H9 (cell line): ENCODE data around the gene OR10AD1. TPM values are rescaled to one million over a fixed set of nuclear protein-coding genes. Genes with fewer than 3 reads are reported as not detected.
A peak's percentile ranks its signal among the peaks of the same experiment; 100 is the strongest.

Experiments used
- DNase-seq: peaks from one replicate; pipeline ENCODE4 v3.0.0-alpha.2; 2017
- H2AFZ ChIP-seq: one replicate; pipeline ENCODE4 v1.6.1; 2013; ENCODE audit warnings: mild to moderate bottlenecking, low read length, control low read depth, moderate library complexity
- H2AK5ac ChIP-seq: 2 replicates; pipeline ENCODE4 v1.6.1; 2013; ENCODE audit warnings: low read length, control low read depth, mixed read lengths; ENCODE audit not compliant: insufficient read length
- H2BK120ac ChIP-seq: one replicate; pipeline ENCODE4 v1.6.1; 2013; ENCODE audit warnings: low read depth, mild to moderate bottlenecking, low read length, control low read depth, inconsistent platforms; ENCODE audit not compliant: poor library complexity, severe bottlenecking
- H2BK12ac ChIP-seq: 2 replicates; pipeline ENCODE4 v1.6.1; 2013; ENCODE audit warnings: low read length, control low read depth, mixed read lengths, low read depth; ENCODE audit not compliant: insufficient read length
- H2BK15ac ChIP-seq: 2 replicates; pipeline ENCODE4 v1.6.1; 2013; ENCODE audit warnings: low read depth, low read length, control low read depth
- H2BK20ac ChIP-seq: one replicate; pipeline ENCODE4 v1.6.1; 2013; ENCODE audit warnings: low read depth, mild to moderate bottlenecking, low read length, control low read depth, inconsistent platforms; ENCODE audit not compliant: poor library complexity, severe bottlenecking
- H2BK5ac ChIP-seq: 2 replicates; pipeline ENCODE4 v1.6.1; 2013; ENCODE audit warnings: low read length, control low read depth, mixed read lengths; ENCODE audit not compliant: insufficient read length
- H3K14ac ChIP-seq: 2 replicates; pipeline ENCODE4 v1.6.1; 2013; ENCODE audit warnings: low read length, control low read depth; ENCODE audit not compliant: insufficient read depth
- H3K18ac ChIP-seq: 2 replicates; pipeline ENCODE4 v1.6.1; 2013; ENCODE audit warnings: low read depth, mild to moderate bottlenecking, mixed read lengths, low read length, control low read depth; ENCODE audit not compliant: insufficient read length
- H3K23ac ChIP-seq: 2 replicates; pipeline ENCODE4 v1.6.1; 2013; ENCODE audit warnings: low read length, control low read depth, mixed read lengths, low read depth; ENCODE audit not compliant: insufficient read length
- H3K23me2 ChIP-seq: 2 replicates; pipeline ENCODE4 v1.6.1; 2013; ENCODE audit warnings: low read depth, mild to moderate bottlenecking, mixed read lengths, low read length, control low read depth; ENCODE audit not compliant: insufficient read length, poor library complexity, severe bottlenecking
- H3K27ac ChIP-seq: 2 replicates; pipeline ENCODE4 v1.5.1; 2013; ENCODE audit warnings: low read length, control low read depth, mixed read lengths, low read depth; ENCODE audit not compliant: insufficient read length
- H3K27me3 ChIP-seq: 2 replicates; pipeline ENCODE4 v1.6.1; 2013; ENCODE audit warnings: low read length, control low read depth, inconsistent platforms; ENCODE audit not compliant: insufficient read depth
- H3K4ac ChIP-seq: 2 replicates; pipeline ENCODE4 v1.6.1; 2013; ENCODE audit warnings: low read depth, mild to moderate bottlenecking, control low read depth, inconsistent platforms, low read length, moderate library complexity
- H3K4me1 ChIP-seq: 2 replicates; pipeline ENCODE4 v1.6.1; 2013; ENCODE audit warnings: low read length, control low read depth, inconsistent platforms; ENCODE audit not compliant: insufficient read depth
- H3K4me2 ChIP-seq: 2 replicates; pipeline ENCODE4 v1.6.1; 2013; ENCODE audit warnings: low read length, control low read depth, mixed read lengths; ENCODE audit not compliant: insufficient read length, insufficient read depth
- H3K56ac ChIP-seq: 2 replicates; pipeline ENCODE4 v1.6.1; 2013; ENCODE audit warnings: low read depth, mild to moderate bottlenecking, mixed read lengths, low read length, control low read depth; ENCODE audit not compliant: insufficient read length
- H3K79me1 ChIP-seq: 2 replicates; pipeline ENCODE4 v1.6.1; 2013; ENCODE audit warnings: low read depth, mild to moderate bottlenecking, moderate library complexity, low read length, control low read depth, inconsistent platforms; ENCODE audit not compliant: insufficient read depth, poor library complexity, severe bottlenecking
- H3K79me2 ChIP-seq: 2 replicates; pipeline ENCODE4 v1.6.1; 2013; ENCODE audit warnings: low read length, control low read depth, inconsistent platforms; ENCODE audit not compliant: insufficient read depth
- H3K9ac ChIP-seq: 2 replicates; pipeline ENCODE4 v1.6.1; 2013; ENCODE audit warnings: low read length, control low read depth, mixed read lengths; ENCODE audit not compliant: insufficient read length; ENCODE audit errors: extremely low read depth
- H3K9me3 ChIP-seq: one replicate; pipeline ENCODE4 v1.6.1; 2013; ENCODE audit warnings: low read depth, low read length, inconsistent platforms; ENCODE audit not compliant: control insufficient read depth
- H3T11ph ChIP-seq: one replicate; pipeline ENCODE4 v1.6.1; 2013; ENCODE audit warnings: mild to moderate bottlenecking, low read length, control low read depth, inconsistent platforms
- H4K20me1 ChIP-seq: one replicate; pipeline ENCODE4 v1.6.1; 2013; ENCODE audit not compliant: control insufficient read depth, insufficient read length, insufficient read depth
- H4K5ac ChIP-seq: 2 replicates; pipeline ENCODE4 v1.6.1; 2013; ENCODE audit warnings: low read depth, mild to moderate bottlenecking, mixed read lengths, low read length, control low read depth; ENCODE audit not compliant: insufficient read length
- H4K8ac ChIP-seq: replicated peaks from 2 replicates; pipeline ENCODE4 v1.6.1; 2013; ENCODE audit warnings: low read length, control low read depth, mixed read lengths, low read depth; ENCODE audit not compliant: insufficient read length
- H4K91ac ChIP-seq: 2 replicates; pipeline ENCODE4 v1.6.1; 2013; ENCODE audit warnings: low read depth, mild to moderate bottlenecking, moderate library complexity, mixed read lengths, low read length, control low read depth; ENCODE audit not compliant: insufficient read length
- H3K27ac Mint-ChIP-seq, 3 experiments: 2 replicates in 2 of 3; 3 replicates in 1 of 3; pipeline ENCODE4 v1.8.0; 2020 to 2021; ENCODE audit warnings: mixed read lengths in 3 of 3, mild to moderate bottlenecking in 1 of 3, moderate library complexity in 1 of 3
- H3K27me3 Mint-ChIP-seq: 2 replicates; pipeline ENCODE4 v1.8.0; 2021; ENCODE audit warnings: low read depth, mild to moderate bottlenecking, moderate library complexity, mixed read lengths
- H3K36me3 Mint-ChIP-seq, 3 experiments: 2 replicates in 2 of 3; 3 replicates in 1 of 3; pipeline ENCODE4 v1.8.0; 2020 to 2021; ENCODE audit warnings: low read depth in 3 of 3, mixed read lengths in 3 of 3; ENCODE audit not compliant: insufficient read depth in 1 of 3
- H3K4me1 Mint-ChIP-seq, 2 experiments: 2 replicates each; pipeline ENCODE4 v1.8.0; 2020; ENCODE audit warnings: mixed read lengths in 2 of 2
- H3K4me3 Mint-ChIP-seq, 2 experiments: 2 replicates in 1 of 2; 3 replicates in 1 of 2; pipeline ENCODE4 v1.8.0; 2020 to 2021; ENCODE audit warnings: mild to moderate bottlenecking in 2 of 2, mixed read lengths in 2 of 2, moderate library complexity in 1 of 2
- H3K9me3 Mint-ChIP-seq, 2 experiments: 2 replicates in 1 of 2; 3 replicates in 1 of 2; pipeline ENCODE4 v1.8.0; 2020; ENCODE audit warnings: mild to moderate bottlenecking in 2 of 2, mixed read lengths in 2 of 2, moderate library complexity in 1 of 2
- CTCF ChIP-seq: fragments of 200-600 bp; sonication (generic); conservative IDR thresholded peaks from 3 replicates; pipeline ENCODE4 v1.8.0; 2021; ENCODE audit warnings: antibody characterized with exemption, mild to moderate bottlenecking
- WGBS: extraction: QIAGEN DNeasy Blood & Tissue Kit; methylation state at CpG from one replicate; pipeline ENCODE4 v1.1.7; 2013; ENCODE audit warnings: missing lambda C conversion rate, low lambda C conversion rate, mixed read lengths; ENCODE audit not compliant: insufficient read length; ENCODE audit errors: extremely low coverage; 5-methylcytosine and 5-hydroxymethylcytosine counted together
- total RNA-seq: library from RNA; stranded (reverse); gene quantifications from 2 replicates; pipeline ENCODE4 v1.2.1, GENCODE V29; 2021

The OR10AD1 gene
- total RNA-seq, 1 experiment from 2014 or later: not detected

- Histone ChIP-seq H4K5ac (no peak overlapping the region), H2BK20ac (no peak overlapping the region), H2BK12ac (no peak overlapping the region), H3K4ac (no peak overlapping the region), H3K56ac (no peak overlapping the region), H3K4me1 (no peaks in the 10 kb centered on the region; the same call in 1 of the 2 replicates), H3K27ac (no peak overlapping the region), H2AFZ (no peak overlapping the region), H3K23me2 (no peaks in the 10 kb centered on the region), H3K79me1 (no peaks in the 10 kb centered on the region), H3K4me2 (peak overlapping the region; percentile 84), H3K18ac (no peak overlapping the region), H2AK5ac (no peak overlapping the region), H3T11ph (no peak overlapping the region), H3K27me3 (no peaks in the 10 kb centered on the region), H2BK5ac (no peak overlapping the region), H3K79me2 (no peaks in the 10 kb centered on the region), H4K20me1 (no peaks in the 10 kb centered on the region), H3K23ac (no peak overlapping the region), H2BK15ac (no peak overlapping the region), H3K9ac (peak overlapping the region; percentile 40), H3K14ac (no peak overlapping the region), H4K91ac (no peak overlapping the region), H3K9me3 (no peaks in the 10 kb centered on the region), H4K8ac (no peak overlapping the region), H2BK120ac (no peak overlapping the region)
- Mint-ChIP-seq H3K4me1 (peaks cover 10 to 15% of the 10 kb centered on the region in 2 experiments), H3K9me3 (no peaks in the 10 kb centered on the region), H3K4me3 (peak overlapping the region; percentile 93 to 94), H3K36me3 (no peaks in the 10 kb centered on the region), H3K27me3 (peaks cover 10% of the 10 kb centered on the region), H3K27ac (peak overlapping the region; percentile 18 to 75 (median 68); a peak in 3 of 7 replicates)
- no peak for DNase-seq
- no CpG with 5 or more reads among the region's 3 CpGs for WGBS
- TF ChIP-seq CTCF: no peak; the same call in 2 of the 3 replicates
These were observed 45.2 kb downstream of the OR10AD1 start for GRCh38 chr12:48157889-48158370.
